Choroid plexus epithelial cell (primary cell): ENCODE measurements around the gene LCOR.

Source experiments
- DNase-seq: peaks from one replicate; pipeline ENCODE4 v3.0.0-alpha.2; 2010; ENCODE audit warnings: low read depth
- H3K4me3 ChIP-seq: 2 replicates; pipeline ENCODE4 v1.5.1; 2011; ENCODE audit warnings: low read depth, mild to moderate bottlenecking, control low read depth, low read length, moderate library complexity
- TF ChIP-seq, protein P1 (sequence below): conservative IDR thresholded peaks from 2 replicates; pipeline ENCODE4 v1.5.1; 2011; ENCODE audit warnings: low read depth, mild to moderate bottlenecking, control low read depth, inconsistent platforms, low read length, moderate library complexity

Gene LCOR

DNA sequence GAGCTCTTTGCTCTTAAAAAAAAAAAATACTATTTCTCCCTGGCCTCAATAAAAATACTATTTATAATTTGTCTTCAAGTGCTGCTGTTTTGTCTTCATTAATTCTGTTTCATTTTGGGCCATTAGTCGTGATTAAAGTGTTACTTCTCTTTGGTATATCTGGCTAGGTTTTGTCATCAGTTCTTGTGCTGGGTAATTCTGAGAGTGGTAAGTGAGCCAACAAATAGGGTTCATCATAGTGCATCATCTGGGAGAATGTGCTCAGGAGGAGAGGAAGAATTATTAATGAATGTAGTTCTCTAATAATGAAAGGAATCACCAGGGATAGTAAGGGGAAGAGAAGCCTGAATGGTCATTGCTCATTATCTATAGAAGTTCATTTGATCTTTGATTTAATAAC is 70.0 kb downstream of the LCOR start:
- H3K4me3 ChIP-seq = no peak overlapping the region
- no peak for DNase-seq
- TF ChIP-seq, protein P1, sequence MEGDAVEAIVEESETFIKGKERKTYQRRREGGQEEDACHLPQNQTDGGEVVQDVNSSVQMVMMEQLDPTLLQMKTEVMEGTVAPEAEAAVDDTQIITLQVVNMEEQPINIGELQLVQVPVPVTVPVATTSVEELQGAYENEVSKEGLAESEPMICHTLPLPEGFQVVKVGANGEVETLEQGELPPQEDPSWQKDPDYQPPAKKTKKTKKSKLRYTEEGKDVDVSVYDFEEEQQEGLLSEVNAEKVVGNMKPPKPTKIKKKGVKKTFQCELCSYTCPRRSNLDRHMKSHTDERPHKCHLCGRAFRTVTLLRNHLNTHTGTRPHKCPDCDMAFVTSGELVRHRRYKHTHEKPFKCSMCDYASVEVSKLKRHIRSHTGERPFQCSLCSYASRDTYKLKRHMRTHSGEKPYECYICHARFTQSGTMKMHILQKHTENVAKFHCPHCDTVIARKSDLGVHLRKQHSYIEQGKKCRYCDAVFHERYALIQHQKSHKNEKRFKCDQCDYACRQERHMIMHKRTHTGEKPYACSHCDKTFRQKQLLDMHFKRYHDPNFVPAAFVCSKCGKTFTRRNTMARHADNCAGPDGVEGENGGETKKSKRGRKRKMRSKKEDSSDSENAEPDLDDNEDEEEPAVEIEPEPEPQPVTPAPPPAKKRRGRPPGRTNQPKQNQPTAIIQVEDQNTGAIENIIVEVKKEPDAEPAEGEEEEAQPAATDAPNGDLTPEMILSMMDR = no peak

DNA sequence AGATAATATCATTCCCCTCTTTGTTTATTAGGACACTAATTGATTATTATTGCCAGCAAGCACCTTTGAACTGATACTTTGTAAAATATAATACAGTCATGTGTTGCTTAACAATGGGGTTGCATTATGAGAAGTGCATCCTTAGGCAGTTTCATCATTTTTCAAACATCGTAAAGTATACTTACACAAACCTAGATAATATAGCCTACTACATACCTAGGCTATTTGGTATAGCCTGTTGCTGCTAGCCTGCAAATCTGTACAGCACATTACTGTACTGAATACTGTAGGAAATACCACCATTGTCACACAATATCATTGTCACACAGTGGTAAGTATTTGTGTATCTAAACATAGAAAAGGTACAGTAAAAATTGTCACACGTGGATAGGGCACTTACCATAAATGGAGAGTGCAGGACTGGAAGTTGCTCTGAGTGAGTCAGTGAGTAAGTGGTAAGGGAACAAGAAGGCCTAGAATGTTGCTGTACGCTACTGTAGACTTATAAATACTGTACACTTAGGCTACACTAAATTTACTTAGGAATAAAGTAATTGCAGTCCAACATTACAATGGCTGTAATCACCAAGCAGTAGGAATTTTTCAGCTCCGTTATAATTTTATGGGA is 70.7 kb downstream of the LCOR start:
- no peak overlapping the region for H3K4me3 ChIP-seq
- no peak for DNase-seq
- TF ChIP-seq, protein P1 = no peak

DNA sequence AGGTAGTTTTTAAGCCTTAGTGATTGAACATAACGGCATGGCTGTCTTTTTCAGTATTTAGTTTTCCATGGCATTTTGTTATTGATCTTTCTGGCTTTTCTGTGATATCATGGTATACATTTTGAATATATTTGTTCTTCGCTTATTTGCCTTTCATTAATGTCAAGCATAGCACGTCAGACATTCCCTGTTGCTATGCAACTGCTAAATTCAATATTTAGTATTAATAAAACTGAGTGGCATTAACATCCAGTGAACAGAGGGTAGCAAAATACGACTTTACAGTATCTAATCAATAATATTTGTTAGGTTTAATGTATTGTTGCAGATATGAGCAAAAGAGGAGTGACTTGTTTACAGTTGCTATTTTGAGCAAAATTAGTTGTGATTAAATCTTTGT is 72.5 kb downstream of the LCOR start:
- TF ChIP-seq, protein P1 = no peak

DNA sequence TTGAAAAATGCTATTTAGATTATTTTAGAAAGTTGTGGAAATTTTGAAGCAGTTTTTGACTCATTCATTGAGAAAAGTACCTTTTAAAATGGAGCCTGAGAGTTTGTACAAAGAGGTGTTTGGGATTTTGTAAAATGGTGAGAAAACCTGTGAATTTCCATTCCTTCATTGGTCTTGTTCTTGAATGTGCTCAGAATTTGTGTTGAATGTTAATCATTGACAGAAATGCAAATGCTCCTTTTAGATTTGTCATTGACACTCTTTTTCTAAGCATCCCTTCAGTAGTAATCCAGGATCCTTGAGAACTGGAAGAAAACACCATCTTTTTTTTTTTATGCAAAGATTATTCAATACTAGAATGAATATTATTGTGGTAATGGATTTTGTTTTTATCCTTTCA is 74.8 kb downstream of the LCOR start:
- TF ChIP-seq, protein P1 = no peak
- DNase-seq = no peak
- H3K4me3 ChIP-seq = no peak overlapping the region

More for the DNA sequence above, 72.5 kb downstream of the LCOR start:
- no peak overlapping the region for H3K4me3 ChIP-seq
- DNase-seq = no peak

DNA sequence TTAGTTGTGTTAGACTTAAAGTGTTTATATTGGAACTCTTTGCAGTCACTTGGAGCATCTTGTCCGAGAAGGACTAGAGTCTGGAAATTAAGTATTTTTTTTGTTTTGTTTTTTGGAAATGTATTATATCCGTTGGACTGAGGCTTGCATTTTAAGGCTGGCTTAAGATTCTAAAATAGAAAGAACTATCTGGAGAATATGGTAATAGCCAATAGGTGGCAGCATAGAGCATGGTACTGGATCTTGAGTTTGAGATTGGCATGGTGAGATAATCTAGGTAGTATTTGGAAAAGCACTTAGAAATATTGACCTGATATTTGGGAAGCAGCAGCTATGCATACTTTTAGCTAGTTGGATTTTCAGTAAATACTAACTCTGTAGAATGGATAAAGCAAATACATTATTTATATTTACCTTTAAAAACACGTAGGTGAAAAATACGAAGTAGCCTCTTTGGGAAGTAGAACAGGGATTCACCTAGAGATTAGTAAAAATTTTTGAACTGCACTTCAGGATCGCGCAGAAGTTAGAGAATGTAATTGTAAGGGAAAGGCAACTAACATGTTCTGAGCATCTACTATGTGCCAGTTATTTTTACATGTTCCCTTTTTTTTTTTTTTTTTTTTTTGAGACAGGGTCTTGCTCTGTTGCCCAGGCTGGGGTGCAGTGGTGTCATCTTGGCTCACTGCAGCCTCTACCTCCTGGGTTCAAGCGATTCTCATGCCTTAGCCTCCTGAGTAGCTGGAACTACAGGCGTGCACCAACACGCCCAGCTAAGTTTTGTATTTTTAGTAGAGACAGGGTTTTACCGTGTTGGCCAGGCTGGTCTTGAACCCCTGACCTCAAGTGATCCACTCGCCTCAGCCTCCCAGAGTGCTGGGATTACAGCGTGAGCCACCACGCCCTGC is 78.6 kb downstream of the LCOR start:
- DNase-seq = peak; percentile 63
- TF ChIP-seq, protein P1 = peak; percentile 68
- H3K4me3 ChIP-seq = no peak overlapping the region

DNA sequence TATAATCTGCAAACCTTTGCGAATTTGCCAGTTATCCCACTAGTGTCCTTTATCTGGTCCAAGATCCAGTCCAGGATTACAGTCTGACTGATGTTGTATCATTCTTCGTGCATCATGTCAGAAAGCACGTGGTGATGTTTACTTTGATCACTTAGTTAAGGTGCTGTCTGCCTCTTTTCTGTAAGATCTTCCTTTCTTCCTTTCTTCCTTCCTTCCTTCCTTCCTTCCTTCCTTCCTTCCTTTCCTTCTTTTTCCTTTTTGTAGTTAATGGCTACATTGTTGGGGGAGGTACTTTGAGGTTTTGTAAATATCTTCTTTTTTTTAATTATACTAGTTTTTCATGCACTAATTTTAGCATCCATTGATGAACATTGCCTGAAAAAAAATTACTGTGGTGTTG is 80.3 kb downstream of the LCOR start:
- H3K4me3 ChIP-seq = no peak overlapping the region
- TF ChIP-seq, protein P1 = no peak
- no peak for DNase-seq
